DOHH2 (cell line): ENCODE measurements around the gene UROC1.

Experiments
- H3F3A ChIP-seq: fragments of 200-600 bp; sonication (generic), shearing (Covaris generic); 2 replicates; pipeline ENCODE4 v1.6.0; 2016; ENCODE audit warnings: antibody characterized with exemption, mild to moderate bottlenecking; ENCODE audit not compliant: control insufficient read depth, insufficient read depth
- H3K27ac ChIP-seq: fragments of 200-600 bp; sonication (generic); 2 replicates; pipeline ENCODE4 v1.5.1; 2014; ENCODE audit warnings: low read depth, mild to moderate bottlenecking, low read length, moderate library complexity
- H3K27me3 ChIP-seq: fragments of 200-600 bp; sonication (generic); 2 replicates; pipeline ENCODE4 v1.6.1; 2014; ENCODE audit warnings: mild to moderate bottlenecking, low read length, mixed read lengths; ENCODE audit not compliant: control insufficient read depth
- H3K36me3 ChIP-seq: fragments of 200-600 bp; sonication (generic); 2 replicates; pipeline ENCODE4 v1.6.1; 2014; ENCODE audit warnings: mild to moderate bottlenecking, low read length, moderate library complexity, mixed read lengths; ENCODE audit not compliant: control insufficient read depth
- H3K4me1 ChIP-seq: fragments of 200-600 bp; sonication (generic); 2 replicates; pipeline ENCODE4 v1.6.1; 2014; ENCODE audit warnings: mild to moderate bottlenecking, low read length, mixed read lengths; ENCODE audit not compliant: control insufficient read depth
- H3K4me2 ChIP-seq: fragments of 200-600 bp; sonication (generic); 2 replicates; pipeline ENCODE4 v1.6.0; 2014; ENCODE audit warnings: mild to moderate bottlenecking, low read length, moderate library complexity
- H3K4me3 ChIP-seq: fragments of 200-600 bp; sonication (generic); 2 replicates; pipeline ENCODE4 v1.5.1; 2014; ENCODE audit warnings: mild to moderate bottlenecking, low read length, mixed read lengths
- H3K79me2 ChIP-seq: fragments of 200-600 bp; sonication (generic); 2 replicates; pipeline ENCODE4 v1.6.1; 2014; ENCODE audit warnings: mild to moderate bottlenecking, low read length, mixed read lengths; ENCODE audit not compliant: control insufficient read depth
- H3K9me2 ChIP-seq: fragments of 200-600 bp; sonication (generic); replicated peaks from 2 replicates; pipeline ENCODE4 v1.6.1; 2014; ENCODE audit warnings: mild to moderate bottlenecking, low read length, mixed read lengths; ENCODE audit not compliant: control insufficient read depth
- H3K9me3 ChIP-seq: fragments of 200-600 bp; sonication (generic); 2 replicates; pipeline ENCODE4 v1.6.1; 2014; ENCODE audit warnings: antibody characterized with exemption, low read length, mixed read lengths; ENCODE audit not compliant: control insufficient read depth, insufficient read depth
- H4K20me1 ChIP-seq: fragments of 200-600 bp; sonication (generic); 2 replicates; pipeline ENCODE4 v1.6.0; 2014; ENCODE audit warnings: low read depth, mild to moderate bottlenecking, antibody characterized with exemption, low read length, moderate library complexity; ENCODE audit not compliant: control insufficient read depth, insufficient read depth
- EZH2phosphoT487 ChIP-seq: fragments of 200-600 bp; sonication (generic); IDR thresholded peaks from 2 replicates; pipeline ENCODE4 v1.6.1; 2017; ENCODE audit warnings: borderline replicate concordance, mild to moderate bottlenecking, antibody characterized with exemption, low read length, moderate library complexity, mixed read lengths
- TF ChIP-seq, protein P1 (sequence below): fragments of 200-600 bp; sonication (generic); IDR thresholded peaks from one replicate; pipeline ENCODE4 v1.5.1; 2014; ENCODE audit warnings: antibody characterized with exemption, mild to moderate bottlenecking, low read depth, low read length; ENCODE audit not compliant: poor library complexity, severe bottlenecking

UROC1 gene

GRCh38 chr3:126449621-126450051, 67.9 kb downstream of the UROC1 start:
- no peak overlapping the region for H3K27ac ChIP-seq
- H3K27me3 ChIP-seq, result no peaks in the 10 kb centered on the region
- no peaks in the 10 kb centered on the region for H3K4me1 ChIP-seq
- no peak overlapping the region for H3K4me2 ChIP-seq
- no peak overlapping the region for H3K4me3 ChIP-seq
- H3K9me3 ChIP-seq, result no peaks in the 10 kb centered on the region
- H3K79me2 ChIP-seq, result peaks cover under 1% of the 10 kb centered on the region; the same call in 1 of the 2 replicates
- H3K36me3 ChIP-seq, result peaks cover 38% of the 10 kb centered on the region
- no peaks in the 10 kb centered on the region for H4K20me1 ChIP-seq
- H3K9me2 ChIP-seq, result no peaks in the 10 kb centered on the region
- no peaks in the 10 kb centered on the region for H3F3A ChIP-seq
- no peak for TF ChIP-seq EZH2phosphoT487
- TF ChIP-seq, protein P1, sequence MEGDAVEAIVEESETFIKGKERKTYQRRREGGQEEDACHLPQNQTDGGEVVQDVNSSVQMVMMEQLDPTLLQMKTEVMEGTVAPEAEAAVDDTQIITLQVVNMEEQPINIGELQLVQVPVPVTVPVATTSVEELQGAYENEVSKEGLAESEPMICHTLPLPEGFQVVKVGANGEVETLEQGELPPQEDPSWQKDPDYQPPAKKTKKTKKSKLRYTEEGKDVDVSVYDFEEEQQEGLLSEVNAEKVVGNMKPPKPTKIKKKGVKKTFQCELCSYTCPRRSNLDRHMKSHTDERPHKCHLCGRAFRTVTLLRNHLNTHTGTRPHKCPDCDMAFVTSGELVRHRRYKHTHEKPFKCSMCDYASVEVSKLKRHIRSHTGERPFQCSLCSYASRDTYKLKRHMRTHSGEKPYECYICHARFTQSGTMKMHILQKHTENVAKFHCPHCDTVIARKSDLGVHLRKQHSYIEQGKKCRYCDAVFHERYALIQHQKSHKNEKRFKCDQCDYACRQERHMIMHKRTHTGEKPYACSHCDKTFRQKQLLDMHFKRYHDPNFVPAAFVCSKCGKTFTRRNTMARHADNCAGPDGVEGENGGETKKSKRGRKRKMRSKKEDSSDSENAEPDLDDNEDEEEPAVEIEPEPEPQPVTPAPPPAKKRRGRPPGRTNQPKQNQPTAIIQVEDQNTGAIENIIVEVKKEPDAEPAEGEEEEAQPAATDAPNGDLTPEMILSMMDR, result no peak

- Histone ChIP-seq H3K9me2 (no peaks in the 10 kb centered on the region), H3K36me3 (peaks cover 32% of the 10 kb centered on the region), H3K4me1 (no peaks in the 10 kb centered on the region), H3K27me3 (no peaks in the 10 kb centered on the region), H4K20me1 (no peaks in the 10 kb centered on the region), H3K9me3 (no peaks in the 10 kb centered on the region), H3K27ac (no peak overlapping the region), H3F3A (no peaks in the 10 kb centered on the region), H3K4me2 (no peak overlapping the region), H3K4me3 (no peak overlapping the region), H3K79me2 (no peaks in the 10 kb centered on the region)
- TF ChIP-seq EZH2phosphoT487, result no peak
- TF ChIP-seq, protein P1, result no peak
Observed at GRCh38 chr3:126448893-126449180, 68.7 kb downstream of the UROC1 start.

- Histone ChIP-seq H3K9me3 (no peaks in the 10 kb centered on the region), H3K9me2 (no peaks in the 10 kb centered on the region), H3K27ac (no peak overlapping the region), H3K4me3 (no peak overlapping the region), H3K27me3 (no peaks in the 10 kb centered on the region), H3K36me3 (peaks cover 28% of the 10 kb centered on the region), H3K4me2 (no peak overlapping the region), H3K79me2 (no peaks in the 10 kb centered on the region), H4K20me1 (no peaks in the 10 kb centered on the region), H3K4me1 (no peaks in the 10 kb centered on the region), H3F3A (no peaks in the 10 kb centered on the region)
- TF ChIP-seq, protein P1, result no peak
- TF ChIP-seq EZH2phosphoT487, result no peak
Observed at GRCh38 chr3:126448136-126448892, 69.3 kb downstream of the UROC1 start.
